ENCODE measurements around the gene FOS. TPM values are rescaled to one million over a fixed set of nuclear protein-coding genes. Genes with fewer than 3 reads are reported as not detected.
"Not testable (repeated sequence)": the region's sequence is repeated elsewhere in the genome, so short reads cannot be mapped to it uniquely, and the experiment has no call there.

Gene FOS
- total and polyA plus RNA-seq, 2 of the 8 experiments (the other 6 are each of a cell fraction or from before 2014, with no cell fraction given): 50.2 to 51.8 TPM

GRCh38 chr14:75282555-75283161 lies 4.0 kb downstream of the FOS start:
- not testable (repeated sequence) for H3K18ac ChIP-seq (ENCODE audit: extremely low read depth, low read length); H3K4me3 ChIP-seq (ENCODE audit: extremely low read depth in 1 of 4, insufficient read depth in 2 of 4, low read depth in 3 of 4, low read length in 4 of 4); H3K9me3 ChIP-seq (ENCODE audit: insufficient read depth in 2 of 2, low read depth in 1 of 2, low read length in 1 of 2); H2AFZ ChIP-seq (ENCODE audit: low read length); H2BK5ac ChIP-seq (ENCODE audit: low read depth, low read length); H2BK15ac ChIP-seq (ENCODE audit: low read length); DNase-seq (ENCODE audit: low read depth in 1 of 2, low spot score in 2 of 2); H4K20me1 ChIP-seq (replicated peaks in 1 of 2; ENCODE audit: control insufficient read depth in 1 of 2, insufficient read depth in 2 of 2, low read length in 2 of 2); H4K5ac ChIP-seq (ENCODE audit: insufficient read length, low read depth, low read length); H3K14ac ChIP-seq (ENCODE audit: insufficient read length); H3K4ac ChIP-seq (replicated peaks; ENCODE audit: insufficient read length, low read depth, low read length); H2BK120ac ChIP-seq (replicated peaks; ENCODE audit: low read depth, low read length); H3K4me2 ChIP-seq (ENCODE audit: insufficient read depth in 1 of 2, low read depth in 2 of 2, low read length in 2 of 2); H3K9ac ChIP-seq (replicated peaks in 1 of 4; ENCODE audit: extremely low read depth in 1 of 4, low read depth in 3 of 4, low read length in 3 of 4); H3K56ac ChIP-seq (replicated peaks; ENCODE audit: insufficient read length, low read depth, low read length); H3K27me3 ChIP-seq (replicated peaks in 1 of 4; ENCODE audit: control insufficient read depth in 3 of 4, extremely low read depth in 1 of 4, insufficient read depth in 3 of 4, low read length in 3 of 4); FAIRE-seq; H4K91ac ChIP-seq (replicated peaks; ENCODE audit: insufficient read length, low read length); H2BK12ac ChIP-seq (ENCODE audit: low read depth, low read length); H3K23ac ChIP-seq (ENCODE audit: insufficient read length); H2BK20ac ChIP-seq (ENCODE audit: low read length); H2AK5ac ChIP-seq (ENCODE audit: low read depth, low read length); H3K79me1 ChIP-seq (ENCODE audit: low read depth, low read length); H4K8ac ChIP-seq (ENCODE audit: extremely low read depth, insufficient read depth, low read length); H3K27ac ChIP-seq (ENCODE audit: low read depth, low read length)
- Histone ChIP-seq H3K36me3 (ENCODE audit: control insufficient read depth in 2 of 4, insufficient read depth in 4 of 4, low read length in 3 of 4) (peaks cover 9 to 14% (median 10%) of the 10 kb centered on the region in 4 experiments; a peak in 7 of 8 replicates), H3K79me2 (ENCODE audit: control insufficient read depth in 1 of 2, insufficient read depth in 2 of 2, low read length in 2 of 2) (peaks cover 0 to 12% of the 10 kb centered on the region in 2 experiments; a peak in 2 of 4 replicates), H3K23me2 (ENCODE audit: low read depth, low read length) (peaks cover 18% of the 10 kb centered on the region; the same call in 1 of the 2 replicates), H3K4me1 (replicated peaks in 1 of 4; ENCODE audit: control insufficient read depth in 3 of 4, insufficient read depth in 4 of 4, low read length in 3 of 4) (peaks cover 4 to 12% (median 10%) of the 10 kb centered on the region in 4 experiments)
- CTCF ChIA-PET (ENCODE audit: partially characterized antibody): interaction anchor here (0.7 to 8.9 kb wide), 10 partner anchors 8 to 154 kb away, joined by 3 to 83 read pairs (median 4); no protein-coding TSS in a partner anchor
- TF ChIP-seq SP4 (IDR thresholded peaks at IDR 0.05; ENCODE audit: low read length): peak; percentile 58; the same call in 1 of the 2 replicates
- 85% methylated on average over 18 of the region's 18 CpGs; no CpG with 5 or more reads in 1 of the 2 experiments for WGBS, 2 experiments (ENCODE audit: extremely low coverage in 1 of 2, insufficient coverage in 1 of 2, insufficient read length in 1 of 2, insufficient replicate concordance in 2 of 2, low coverage in 1 of 2, low lambda C conversion rate in 2 of 2, missing lambda C conversion rate in 1 of 2)
- POLR2A ChIA-PET (ENCODE audit: partially characterized antibody): interaction anchor here (1.0 to 14.8 kb wide), 17 partner anchors 8 to 156 kb away, joined by 3 to 351 read pairs (median 4); partner anchors contain the start of gene NEK9
